ENCODE measurements around the gene CSK.

GRCh38 chr15:74839526-74840395 lies 57.9 kb downstream of the CSK start:
- no peak for TF ChIP-seq SP2 (IDR thresholded peaks at IDR 0.05; ENCODE audit: low read length)
- TF ChIP-seq POLR2AphosphoS5 (IDR thresholded peaks at IDR 0.05; ENCODE audit: low read depth, low read length), result no peak
- TF ChIP-seq POLR2A (IDR thresholded peaks at IDR 0.05; ENCODE audit: control extremely low read depth in 1 of 2, low read depth in 2 of 2, low read length in 2 of 2), result no peak
- no peak for TF ChIP-seq CREB1 (IDR thresholded peaks at IDR 0.05)
- TF ChIP-seq SIX5 (IDR thresholded peaks at IDR 0.05; ENCODE audit: low read depth, low read length), result no peak
- TF ChIP-seq EP300 (IDR thresholded peaks at IDR 0.05; ENCODE audit: borderline replicate concordance in 1 of 2, low read depth in 2 of 2, low read length in 2 of 2), result no peak
- TF ChIP-seq ATF2 (IDR thresholded peaks at IDR 0.05; ENCODE audit: low read length), result no peak
- no peak for TF ChIP-seq FOSL1 (IDR thresholded peaks at IDR 0.05; ENCODE audit: insufficient read depth, low read depth, low read length)
- TF ChIP-seq EZH2 (IDR thresholded peaks at IDR 0.05; ENCODE audit: low read depth, low read length, severe bottlenecking), result no peak
- TF ChIP-seq E2F6 (IDR thresholded peaks at IDR 0.05), result no peak
